GM21576 (cell line): ENCODE data around the gene ABCA10.
"Not testable (repeated sequence)": the region's sequence is repeated elsewhere in the genome, so short reads cannot be mapped to it uniquely, and the experiment has no call there.

ENCODE experiments used
- ATAC-seq: cut with Tn5 transposase; IDR thresholded peaks from one replicate; pipeline ENCODE4 v1.9.1; 2021; ENCODE audit warnings: mild to moderate bottlenecking, moderate library complexity; ENCODE audit not compliant: unreplicated experiment

ABCA10 gene

GRCh38 chr17:69228576-69228975 lies at the start of gene ABCA10:
ABCA10 (minus strand) TSS chr17:69228824; CDS start chr17:69225358, 3,466 bp downstream.
- ATAC-seq = no peak

GRCh38 chr17:69276279-69276678 lies 47.7 kb upstream of the ABCA10 start:
- not testable (repeated sequence) for ATAC-seq

- ATAC-seq = no peak
These were observed 47.1 kb upstream of the ABCA10 start for GRCh38 chr17:69275751-69276150.

DNA sequence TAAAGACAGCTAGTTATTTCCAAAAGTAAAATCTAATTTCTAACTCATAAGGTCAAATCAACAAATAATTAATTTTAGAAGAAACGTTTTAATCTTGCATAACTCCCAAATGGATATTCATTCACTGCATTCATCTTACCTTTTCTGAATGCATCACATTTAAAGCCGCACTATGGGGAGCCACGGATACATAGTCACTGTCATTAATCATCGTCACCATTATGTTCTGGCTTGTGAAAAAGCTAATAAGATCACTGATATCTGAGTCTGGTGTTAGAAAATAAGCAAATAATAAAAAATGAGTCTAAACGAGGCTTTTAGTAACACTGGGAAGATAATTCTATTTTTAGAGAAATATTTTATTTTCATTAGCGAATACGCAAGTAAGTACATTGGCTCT lies 42.4 kb upstream of the ABCA10 start:
- ATAC-seq = no peak

DNA sequence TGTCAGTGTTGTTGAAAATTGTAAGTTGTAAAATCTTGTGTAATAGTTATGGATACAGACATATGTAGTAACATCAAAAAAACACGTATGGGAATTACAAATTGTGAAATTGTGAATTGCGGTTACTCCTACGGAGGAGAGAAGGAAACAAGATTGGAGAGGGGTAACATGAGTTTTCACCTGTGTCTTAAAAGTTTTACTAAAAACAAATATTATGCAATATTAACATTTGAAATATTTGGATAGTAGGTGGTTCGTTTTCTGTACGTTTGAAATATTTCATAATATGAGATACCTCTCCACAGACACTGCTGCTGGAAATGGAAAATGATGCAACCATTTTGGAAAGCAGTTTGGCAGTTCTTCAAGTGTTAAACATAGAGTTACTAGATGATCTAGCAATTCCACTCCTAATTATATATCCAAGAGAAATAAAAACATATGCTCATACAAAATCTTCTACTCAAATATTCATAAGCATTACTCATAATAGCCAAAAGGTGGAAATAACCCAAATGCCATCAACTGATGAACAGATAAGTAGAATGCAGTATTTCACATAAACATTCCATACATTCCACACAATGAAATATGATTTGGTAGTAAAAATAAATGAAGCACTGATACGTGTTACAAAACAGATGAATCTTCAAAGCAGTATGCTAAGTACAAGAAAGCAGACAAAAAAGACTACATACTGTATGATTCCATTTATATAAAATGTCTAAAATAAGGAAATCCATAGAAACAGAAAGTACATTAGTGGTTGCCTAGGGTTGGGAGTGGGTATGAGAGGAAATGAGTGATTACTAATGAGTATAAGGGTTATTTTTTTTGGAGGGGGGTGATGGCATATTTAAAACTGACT lies 40.7 kb upstream of the ABCA10 start:
- ATAC-seq = no peak

DNA sequence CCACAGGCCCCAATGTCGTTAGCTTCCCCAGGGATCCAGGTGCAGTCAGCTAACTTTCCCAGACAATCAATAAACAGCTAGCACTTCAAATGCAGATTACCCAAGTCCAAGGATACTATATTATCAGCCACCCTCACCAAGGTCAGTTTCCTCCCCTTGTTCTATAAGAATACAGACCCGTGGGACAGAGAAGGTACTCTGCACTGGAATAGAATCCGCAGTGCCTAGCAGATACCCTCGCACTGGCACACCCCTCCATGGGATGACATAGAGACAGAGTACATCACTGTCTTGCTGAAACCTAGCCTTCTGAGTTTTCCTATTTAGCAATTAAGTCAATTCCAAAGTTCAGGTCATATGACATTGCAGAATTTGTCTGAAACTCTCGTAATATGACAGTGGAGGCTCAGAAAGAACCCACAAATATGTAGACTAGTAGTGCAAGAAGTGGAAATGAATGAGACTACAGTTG lies 40.0 kb upstream of the ABCA10 start:
- ATAC-seq = no peak

DNA sequence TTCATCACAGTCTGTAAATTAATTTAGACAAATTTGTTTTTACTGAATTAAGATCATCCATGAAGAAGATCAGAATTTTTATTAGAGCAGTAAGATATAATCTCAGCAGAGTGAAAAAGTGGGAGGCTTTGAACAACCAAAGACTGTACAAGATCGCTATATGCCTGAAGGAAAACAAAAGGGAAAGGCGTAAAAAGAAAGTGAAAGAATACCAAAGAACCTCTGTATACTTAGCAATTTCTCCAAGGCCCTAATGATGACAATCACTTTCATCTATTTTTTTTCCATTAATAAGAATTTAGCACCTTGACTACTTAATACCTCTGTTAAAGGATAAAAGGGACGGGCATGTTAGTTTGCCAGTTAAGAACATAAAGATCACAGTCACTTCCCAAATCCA lies 38.6 kb upstream of the ABCA10 start:
- ATAC-seq = no peak

DNA sequence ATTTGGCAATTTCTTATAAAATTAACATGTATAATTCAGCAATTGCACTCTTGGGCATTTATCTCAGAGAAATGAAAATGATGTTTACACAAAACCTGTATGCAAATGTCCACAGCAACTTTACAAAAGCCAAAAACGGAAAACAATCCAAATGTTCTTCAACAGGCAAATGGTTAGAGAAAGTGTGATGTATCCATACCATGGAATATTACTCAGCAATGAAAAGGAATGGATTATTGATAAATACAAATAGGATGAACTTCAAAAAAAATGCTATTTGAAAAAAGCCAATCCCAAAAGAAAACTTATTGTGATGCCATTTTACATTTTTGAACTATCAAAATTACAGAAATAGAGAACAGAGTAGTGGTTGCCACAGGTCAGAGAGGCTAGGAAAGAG lies 37.2 kb upstream of the ABCA10 start:
- no peak for ATAC-seq

DNA sequence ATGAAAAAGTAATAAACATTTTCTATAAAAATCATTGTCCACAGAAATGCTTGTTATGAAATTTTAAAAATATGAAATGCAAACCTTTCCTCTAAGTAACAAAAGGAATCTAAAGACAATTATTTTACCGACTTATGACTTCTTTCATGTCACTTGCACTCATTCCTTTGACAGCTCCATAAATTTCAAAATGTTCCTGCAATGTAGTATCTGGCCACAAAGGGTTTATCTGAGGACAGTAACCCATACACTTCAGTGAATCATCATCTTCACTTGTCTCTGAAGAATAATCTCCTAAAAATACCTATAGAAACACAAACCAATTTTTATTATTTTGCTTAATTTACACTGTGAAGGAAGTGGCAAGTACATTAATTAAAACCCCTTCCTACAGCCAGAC lies 25.6 kb upstream of the ABCA10 start:
- ATAC-seq = no peak

GRCh38 chr17:69250641-69251040 lies 22.0 kb upstream of the ABCA10 start:
- ATAC-seq = no peak

GRCh38 chr17:69246726-69247375 lies 18.2 kb upstream of the ABCA10 start:
- peak; percentile 56 for ATAC-seq

GRCh38 chr17:69246202-69246601 lies 17.6 kb upstream of the ABCA10 start:
- ATAC-seq = no peak

DNA sequence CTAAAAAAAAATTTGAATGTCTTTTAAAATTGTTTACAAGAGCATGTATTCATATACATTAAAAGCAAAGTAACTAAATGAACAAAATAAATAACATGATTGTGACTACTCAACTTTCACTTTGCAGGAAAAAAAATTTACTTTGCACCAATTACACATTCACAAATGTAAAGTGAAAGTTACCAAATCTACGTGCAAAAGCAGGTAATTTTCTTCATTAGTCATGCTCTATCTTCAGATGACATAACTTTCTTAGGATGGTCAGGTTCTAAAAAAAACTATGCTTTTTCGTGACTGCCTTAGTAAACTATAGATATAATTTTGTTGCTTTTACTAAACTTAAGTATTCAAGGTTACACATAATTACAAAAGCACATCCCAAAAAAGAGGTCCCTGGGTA lies 17.0 kb upstream of the ABCA10 start:
- ATAC-seq = no peak

GRCh38 chr17:69239611-69240600 lies 11.3 kb upstream of the ABCA10 start:
- ATAC-seq = no peak

GRCh38 chr17:69236946-69237345 lies 8.3 kb upstream of the ABCA10 start:
- ATAC-seq = no peak

- no peak for ATAC-seq
These were observed 7.8 kb upstream of the ABCA10 start for GRCh38 chr17:69236464-69236863.

GRCh38 chr17:69235338-69236058 lies 6.9 kb upstream of the ABCA10 start:
- ATAC-seq = peak; percentile 96

DNA sequence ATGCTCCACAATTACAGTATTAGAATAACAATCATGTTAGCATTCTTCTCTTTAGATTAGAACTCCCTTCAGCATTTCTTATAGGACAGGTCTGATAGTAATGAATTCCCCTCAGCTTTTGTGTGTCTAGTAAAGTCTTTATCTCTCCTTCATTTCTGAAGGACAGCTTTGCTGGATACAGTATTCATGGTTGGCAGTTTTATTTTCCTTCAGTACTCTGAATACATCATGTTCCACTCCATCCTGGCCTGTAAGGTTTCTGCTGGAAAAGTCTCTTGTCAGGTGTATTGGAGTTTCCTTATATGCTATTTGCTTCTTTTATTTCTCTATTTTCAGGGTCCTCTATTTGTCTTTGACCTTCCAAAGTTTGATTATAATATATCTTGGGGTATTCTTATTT lies 4.0 kb upstream of the ABCA10 start:
- no peak for ATAC-seq

- no peak for ATAC-seq
These were observed 2.9 kb upstream of the ABCA10 start for GRCh38 chr17:69231521-69231920.

DNA sequence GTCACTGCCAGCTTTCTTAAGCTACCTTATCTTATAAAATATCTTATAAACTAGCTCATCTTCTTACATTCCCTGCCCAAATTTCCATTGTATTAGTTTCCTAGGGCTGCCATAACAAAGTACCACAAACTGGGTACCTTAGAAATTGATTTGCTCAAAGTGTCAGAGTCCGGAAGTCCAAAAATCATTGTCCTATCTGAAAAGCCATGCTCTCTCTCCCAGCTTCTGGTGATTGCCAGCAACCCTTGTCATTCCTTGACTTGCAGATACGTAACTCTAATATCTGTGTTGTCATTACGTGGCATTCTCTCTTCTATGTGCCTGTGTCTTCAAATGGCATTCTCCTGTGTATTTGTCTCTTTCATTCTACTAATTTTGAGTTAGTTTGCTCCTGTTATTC lies 2.3 kb upstream of the ABCA10 start:
- ATAC-seq = no peak
